ENCODE measurements around the gene RCOR2.
A peak's percentile ranks its signal among the peaks of the same experiment; 100 is the strongest.

Gene RCOR2

GRCh38 chr11:63874511-63874910, 42.5 kb downstream of the RCOR2 start:
- DNase-seq (ENCODE audit: low read depth, low spot score) = no peak
- in situ Hi-C loops (cut with HindIII; ENCODE audit: low sequenced_read_pairs) = no loop called here
- no peak for TF ChIP-seq CTCF (IDR thresholded peaks at IDR 0.05; ENCODE audit: low read depth, low read length)
- no peak overlapping the region for H3K4me3 ChIP-seq (ENCODE audit: low read depth, low read length)

GRCh38 chr11:63873311-63873710, 43.7 kb downstream of the RCOR2 start:
- no peak for DNase-seq (ENCODE audit: low read depth, low spot score)
- in situ Hi-C loops (cut with HindIII; ENCODE audit: low sequenced_read_pairs) = no loop called here
- TF ChIP-seq CTCF (IDR thresholded peaks at IDR 0.05; ENCODE audit: low read depth, low read length) = no peak
- no peak overlapping the region for H3K4me3 ChIP-seq (ENCODE audit: low read depth, low read length)

GRCh38 chr11:63872800-63873197, 44.2 kb downstream of the RCOR2 start:
- in situ Hi-C loops (cut with HindIII; ENCODE audit: low sequenced_read_pairs) = no loop called here
- H3K4me3 ChIP-seq (ENCODE audit: low read depth, low read length) = no peak overlapping the region
- no peak for TF ChIP-seq CTCF (IDR thresholded peaks at IDR 0.05; ENCODE audit: low read depth, low read length)
- no peak for DNase-seq (ENCODE audit: low read depth, low spot score)

DNA sequence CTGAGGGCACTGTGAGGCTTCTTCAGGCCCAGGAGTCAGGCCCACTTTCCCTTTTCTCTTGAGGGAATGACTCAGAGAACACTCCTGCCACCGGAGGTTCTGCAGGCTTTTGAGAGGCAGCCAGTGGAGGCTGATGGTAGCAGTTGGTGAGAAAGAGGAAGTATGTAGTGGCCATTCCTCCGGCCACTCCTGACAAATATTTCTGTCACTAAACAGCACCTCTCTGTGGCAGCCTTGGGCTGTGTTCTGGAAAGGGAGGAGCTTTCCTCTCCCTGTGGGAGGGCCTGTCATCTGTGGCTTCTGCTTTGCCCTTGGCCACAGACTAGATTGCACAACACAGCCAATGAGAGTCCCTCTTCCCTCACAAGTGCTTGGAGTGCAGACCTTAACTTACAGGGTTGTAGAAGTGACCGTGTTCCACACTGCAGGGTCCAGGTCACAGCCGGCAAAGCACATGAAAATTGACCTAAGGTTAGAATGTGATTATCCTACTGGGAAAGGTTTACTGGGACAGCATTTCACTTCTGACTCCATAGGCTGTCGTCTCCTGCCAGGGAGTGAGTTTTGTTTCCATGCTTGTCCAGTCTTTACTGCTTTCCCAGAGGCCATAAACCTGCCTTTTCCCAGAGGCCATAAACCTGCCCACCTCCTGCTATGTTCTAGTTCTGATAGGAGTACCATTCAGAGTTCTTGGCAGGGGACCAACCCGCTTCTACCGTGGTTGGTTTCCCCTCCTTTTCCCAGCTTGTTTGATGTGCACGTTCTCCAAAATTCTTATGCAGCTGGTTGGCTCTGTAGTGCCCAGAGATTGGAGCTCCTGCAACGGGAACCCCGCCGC, 44.8 kb downstream of the RCOR2 start:
- peak; percentile 30 for TF ChIP-seq CTCF (IDR thresholded peaks at IDR 0.05; ENCODE audit: low read depth, low read length)
- DNase-seq (ENCODE audit: low read depth, low spot score) = peak; percentile 89
- in situ Hi-C loops (cut with HindIII; ENCODE audit: low sequenced_read_pairs) = no loop called here
- no peak overlapping the region for H3K4me3 ChIP-seq (ENCODE audit: low read depth, low read length)

- H3K4me3 ChIP-seq (ENCODE audit: low read depth, low read length) = no peak overlapping the region
- no peak for DNase-seq (ENCODE audit: low read depth, low spot score)
- no peak for TF ChIP-seq CTCF (IDR thresholded peaks at IDR 0.05; ENCODE audit: low read depth, low read length)
- in situ Hi-C loops (cut with HindIII; ENCODE audit: low sequenced_read_pairs) = no loop called here
Observed at GRCh38 chr11:63870351-63871140, 46.4 kb downstream of the RCOR2 start.

DNA sequence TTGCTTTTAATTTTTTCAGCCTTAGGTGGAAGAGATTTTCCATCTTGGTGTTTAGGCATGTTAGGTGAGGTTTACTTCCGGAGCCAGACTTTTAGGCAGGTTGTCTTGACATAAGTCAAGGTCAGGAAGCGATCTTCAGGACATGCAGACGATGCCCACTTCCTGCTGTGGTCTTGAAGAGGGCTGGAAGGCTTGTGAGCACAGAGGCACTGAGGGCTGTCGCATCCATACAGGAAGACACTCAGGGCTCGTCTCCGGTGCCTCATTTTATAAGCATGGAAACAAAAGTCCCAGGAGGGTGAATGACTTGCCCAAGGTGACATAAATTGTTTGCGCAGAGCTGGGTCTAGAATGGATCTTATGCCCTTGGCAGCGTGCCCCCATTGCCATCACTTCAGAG, 47.3 kb downstream of the RCOR2 start:
- no peak overlapping the region for H3K4me3 ChIP-seq (ENCODE audit: low read depth, low read length)
- no peak for DNase-seq (ENCODE audit: low read depth, low spot score)
- in situ Hi-C loops (cut with HindIII; ENCODE audit: low sequenced_read_pairs) = no loop called here
- no peak for TF ChIP-seq CTCF (IDR thresholded peaks at IDR 0.05; ENCODE audit: low read depth, low read length)

Measured in astrocyte of the spinal cord (primary cell).